Measurements from ENCODE around the gene ZNF853.

GRCh38 chr7:6647541-6647940 is 32.1 kb downstream of the ZNF853 start:
- TF ChIP-seq EZH2phosphoT487 (IDR thresholded peaks at IDR 0.05; ENCODE audit: borderline replicate concordance, low read depth, low read length) (no peak), CTCF (conservative IDR thresholded peaks at IDR 0.05; ENCODE audit: low read length) (no peak)

Measured in OCI-LY7 (cell line).